Measurements from ENCODE around the gene NFILZ. TPM values are rescaled to one million over a fixed set of nuclear protein-coding genes. Genes with fewer than 3 reads are reported as not detected.

Gene NFILZ
- total RNA-seq, 2 experiments from 2014 or later, result not detected

- ChIA-PET CTCF (interaction anchor here (0.6 kb wide), 1 partner anchor 221 kb away, joined by 4 read pairs; no protein-coding TSS in a partner anchor), POLR2A (no interaction called here)
- no peak for DNase-seq
- peaks cover 16% of the 10 kb centered on the region for H3K27me3 Mint-ChIP-seq
- no peak overlapping the region for H3K27ac Mint-ChIP-seq
- no peaks in the 10 kb centered on the region for H3K4me1 Mint-ChIP-seq
- H3K4me3 Mint-ChIP-seq, result no peak overlapping the region
- no peaks in the 10 kb centered on the region for H3K36me3 Mint-ChIP-seq (ENCODE audit: low read depth)
- H3K9me3 Mint-ChIP-seq, result peaks cover 6% of the 10 kb centered on the region
Observed at GRCh38 chr19:8639821-8640401, 9.5 kb downstream of the NFILZ start.

GRCh38 chr19:8640402-8641004, 10.1 kb downstream of the NFILZ start:
- no peak overlapping the region for H3K4me3 Mint-ChIP-seq
- POLR2A ChIA-PET, result no interaction called here
- no peaks in the 10 kb centered on the region for H3K36me3 Mint-ChIP-seq (ENCODE audit: low read depth)
- no peaks in the 10 kb centered on the region for H3K4me1 Mint-ChIP-seq
- peaks cover 6% of the 10 kb centered on the region for H3K9me3 Mint-ChIP-seq
- DNase-seq, result no peak
- H3K27ac Mint-ChIP-seq, result no peak overlapping the region
- CTCF ChIA-PET, result interaction anchor here (0.6 to 2.0 kb wide), 2 partner anchors 222 to 228 kb away, joined by 4 to 5 read pairs; partner anchors contain the start of gene MARCHF2
- peaks cover 15% of the 10 kb centered on the region for H3K27me3 Mint-ChIP-seq

DNA sequence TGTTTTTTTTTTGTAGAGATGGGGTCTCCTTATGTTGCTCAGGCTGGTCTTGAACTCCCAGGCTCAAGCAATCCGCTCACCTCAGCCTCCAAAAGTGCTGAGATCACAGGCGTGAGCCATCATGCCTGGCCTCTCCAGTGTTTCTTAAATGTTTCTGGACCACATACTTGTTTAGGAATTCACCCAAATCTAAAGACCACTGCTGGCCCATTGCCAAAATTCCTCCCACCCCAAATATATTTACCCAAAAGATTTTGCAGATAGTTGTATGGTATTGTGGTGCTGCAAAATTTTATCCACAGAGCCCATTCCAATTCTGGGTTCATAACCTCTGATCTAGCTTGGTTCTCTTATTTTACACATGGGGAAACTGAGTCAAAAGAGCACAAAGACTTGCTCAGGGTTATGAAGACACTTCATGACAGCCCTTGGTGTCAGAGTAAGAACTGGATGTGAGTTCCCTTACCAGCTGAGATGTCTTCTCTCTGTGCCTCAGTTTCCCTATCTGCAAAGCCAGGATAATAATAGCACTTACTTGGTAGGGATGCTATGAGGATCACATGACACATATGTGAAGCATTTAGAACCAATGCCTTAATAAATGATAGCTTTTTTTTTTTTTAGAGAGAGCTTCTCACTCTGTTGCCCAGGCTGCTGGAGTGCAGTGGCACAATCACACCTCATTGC, 10.9 kb downstream of the NFILZ start:
- no peaks in the 10 kb centered on the region for H3K4me1 Mint-ChIP-seq

DNA sequence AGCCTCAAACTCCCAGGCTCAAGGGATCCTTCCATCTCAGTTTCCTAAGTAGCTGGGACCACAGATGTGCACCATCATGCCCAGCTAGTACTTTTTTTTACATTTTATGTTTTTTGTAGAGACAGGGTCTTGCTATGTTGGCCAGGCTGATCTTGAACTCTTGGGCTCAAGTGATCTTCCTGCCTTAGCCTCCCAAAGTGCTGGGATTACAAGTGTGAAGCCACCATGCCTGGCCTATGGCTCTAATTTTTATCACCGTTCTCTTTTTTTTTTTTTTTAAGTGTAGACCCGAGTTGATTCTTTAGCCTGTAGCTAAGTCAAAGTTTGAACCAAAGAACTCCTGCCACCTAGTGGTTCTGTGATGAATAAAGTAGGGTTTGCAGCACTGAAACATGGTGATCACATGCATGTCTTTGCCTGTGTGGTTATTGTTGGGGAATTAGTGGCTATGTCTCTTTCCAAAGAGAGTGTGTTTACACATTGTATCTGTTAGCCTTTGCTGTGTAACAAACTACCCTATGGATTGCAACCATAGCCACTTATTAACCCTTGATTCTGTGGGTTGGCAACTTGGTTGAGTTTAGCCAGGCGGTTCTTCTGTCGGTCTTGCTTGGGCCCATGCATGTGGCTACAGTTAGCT, 11.6 kb downstream of the NFILZ start:
- POLR2A ChIA-PET, result interaction anchor here (1.1 kb wide), 1 partner anchor 9 kb away, joined by 3 read pairs; no protein-coding TSS in a partner anchor
- DNase-seq, result no peak
- CTCF ChIA-PET, result interaction anchor here (0.8 to 2.9 kb wide), 9 partner anchors 9 to 262 kb away, joined by 3 to 16 read pairs (median 5); partner anchors contain the start of gene MARCHF2
- no peaks in the 10 kb centered on the region for H3K36me3 Mint-ChIP-seq (ENCODE audit: low read depth)
- no peak overlapping the region for H3K27ac Mint-ChIP-seq
- no peaks in the 10 kb centered on the region for H3K4me1 Mint-ChIP-seq
- peaks cover 11% of the 10 kb centered on the region for H3K27me3 Mint-ChIP-seq
- peaks cover 6% of the 10 kb centered on the region for H3K9me3 Mint-ChIP-seq
- H3K4me3 Mint-ChIP-seq, result no peak overlapping the region

More for the DNA sequence above, 10.9 kb downstream of the NFILZ start:
- H3K27ac Mint-ChIP-seq, result no peak overlapping the region
- ChIA-PET POLR2A (interaction anchor here (1.1 kb wide), 1 partner anchor 8 kb away, joined by 3 read pairs; no protein-coding TSS in a partner anchor), CTCF (interaction anchor here (0.8 to 2.9 kb wide), 9 partner anchors 8 to 261 kb away, joined by 3 to 16 read pairs (median 5); partner anchors contain the start of gene MARCHF2)
- peaks cover 14% of the 10 kb centered on the region for H3K27me3 Mint-ChIP-seq
- no peak for DNase-seq
- no peak overlapping the region for H3K4me3 Mint-ChIP-seq
- no peaks in the 10 kb centered on the region for H3K36me3 Mint-ChIP-seq (ENCODE audit: low read depth)
- H3K9me3 Mint-ChIP-seq, result peaks cover 6% of the 10 kb centered on the region

DNA sequence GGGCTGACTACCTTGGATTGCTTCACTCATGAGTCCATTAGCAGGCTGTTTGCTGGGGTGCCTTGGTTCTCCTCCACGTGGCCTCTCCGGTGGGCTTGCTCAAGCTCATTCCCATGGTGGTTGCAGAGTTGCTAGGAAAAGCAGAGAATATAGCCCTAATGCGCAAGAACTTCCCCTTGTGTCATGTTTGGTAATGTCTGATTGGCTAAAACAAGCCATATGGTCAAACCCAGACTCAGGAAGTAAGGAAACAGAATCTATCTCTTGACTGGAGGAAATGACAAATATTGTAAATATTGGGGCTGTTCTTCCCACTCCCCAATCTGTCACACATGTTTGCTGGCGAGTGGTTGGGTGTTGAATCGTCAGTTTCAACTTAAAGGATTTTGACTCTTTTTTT, 12.1 kb downstream of the NFILZ start:
- no peaks in the 10 kb centered on the region for H3K36me3 Mint-ChIP-seq (ENCODE audit: low read depth)
- H3K27me3 Mint-ChIP-seq, result peaks cover 10% of the 10 kb centered on the region
- DNase-seq, result no peak
- H3K4me1 Mint-ChIP-seq, result no peaks in the 10 kb centered on the region
- POLR2A ChIA-PET, result interaction anchor here (1.1 kb wide), 1 partner anchor 9 kb away, joined by 3 read pairs; no protein-coding TSS in a partner anchor
- no peak overlapping the region for H3K4me3 Mint-ChIP-seq
- no peak overlapping the region for H3K27ac Mint-ChIP-seq
- peaks cover 6% of the 10 kb centered on the region for H3K9me3 Mint-ChIP-seq
- CTCF ChIA-PET, result interaction anchor here (1.0 to 2.9 kb wide), 7 partner anchors 12 to 262 kb away, joined by 3 to 16 read pairs (median 5); partner anchors contain the start of gene MARCHF2

- DNase-seq, result no peak
- no peak overlapping the region for H3K27ac Mint-ChIP-seq
- no peak overlapping the region for H3K4me3 Mint-ChIP-seq
- H3K4me1 Mint-ChIP-seq, result no peaks in the 10 kb centered on the region
- peaks cover 8% of the 10 kb centered on the region for H3K27me3 Mint-ChIP-seq
- peaks cover 6% of the 10 kb centered on the region for H3K9me3 Mint-ChIP-seq
- ChIA-PET CTCF (interaction anchor here (2.0 to 2.9 kb wide), 2 partner anchors 10 to 65 kb away, joined by 7 to 16 read pairs; no protein-coding TSS in a partner anchor), POLR2A (no interaction called here)
- no peaks in the 10 kb centered on the region for H3K36me3 Mint-ChIP-seq (ENCODE audit: low read depth)
Observed at GRCh38 chr19:8643860-8644653, 13.6 kb downstream of the NFILZ start.

DNA sequence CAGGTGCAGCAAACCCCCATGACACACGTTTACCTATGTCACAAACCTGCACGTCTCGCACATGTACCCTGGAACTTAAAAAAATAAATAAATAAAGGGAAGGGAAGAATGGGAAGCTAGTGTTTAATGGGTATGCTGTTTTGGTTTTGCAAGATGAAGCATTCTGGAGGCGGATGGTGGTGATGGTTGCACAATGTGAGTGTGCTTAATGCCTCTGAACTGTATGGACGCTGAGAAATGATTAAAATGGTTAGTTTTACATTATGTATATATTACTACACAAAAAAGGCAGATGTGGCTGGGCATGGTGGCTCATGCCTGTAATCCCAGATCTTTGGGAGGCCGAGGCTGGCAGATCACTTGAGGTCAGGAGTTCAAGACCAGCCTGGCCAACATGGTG, 17.8 kb downstream of the NFILZ start:
- ChIA-PET POLR2A (no interaction called here), CTCF (interaction anchor here (0.7 kb wide), 1 partner anchor 24 kb away, joined by 5 read pairs; no protein-coding TSS in a partner anchor)
- no peaks in the 10 kb centered on the region for H3K36me3 Mint-ChIP-seq (ENCODE audit: low read depth)
- no peak for DNase-seq
- peaks cover 3% of the 10 kb centered on the region for H3K27me3 Mint-ChIP-seq
- peaks cover 6% of the 10 kb centered on the region for H3K4me1 Mint-ChIP-seq
- H3K27ac Mint-ChIP-seq, result no peak overlapping the region
- H3K9me3 Mint-ChIP-seq, result no peaks in the 10 kb centered on the region
- H3K4me3 Mint-ChIP-seq, result no peak overlapping the region

- Mint-ChIP-seq H3K27ac (no peak overlapping the region), H3K36me3 (ENCODE audit: low read depth) (no peaks in the 10 kb centered on the region), H3K27me3 (peaks cover 5% of the 10 kb centered on the region), H3K4me3 (peak overlapping the region; percentile 38), H3K4me1 (peaks cover 28% of the 10 kb centered on the region), H3K9me3 (no peaks in the 10 kb centered on the region)
- ChIA-PET CTCF (interaction anchor here (0.6 to 3.6 kb wide), 17 partner anchors 9 to 1148 kb away, joined by 3 to 77 read pairs (median 4); partner anchors contain the start of gene MARCHF2), POLR2A (interaction anchor here (1.6 to 2.2 kb wide), 3 partner anchors 10 to 39 kb away, joined by 4 to 13 read pairs (median 7); no protein-coding TSS in a partner anchor)
- peak; percentile 75 for DNase-seq
Observed at GRCh38 chr19:8654591-8655339, 24.3 kb downstream of the NFILZ start.

- peak; percentile 42 for DNase-seq
- Mint-ChIP-seq H3K9me3 (no peaks in the 10 kb centered on the region), H3K4me3 (peak overlapping the region; percentile 1), H3K27ac (no peak overlapping the region), H3K36me3 (ENCODE audit: low read depth) (no peaks in the 10 kb centered on the region), H3K4me1 (peaks cover 28% of the 10 kb centered on the region), H3K27me3 (peaks cover 6% of the 10 kb centered on the region)
- POLR2A ChIA-PET, result interaction anchor here (1.6 to 2.2 kb wide), 3 partner anchors 10 to 39 kb away, joined by 4 to 13 read pairs (median 7); no protein-coding TSS in a partner anchor
- CTCF ChIA-PET, result interaction anchor here (0.7 to 3.6 kb wide), 8 partner anchors 9 to 49 kb away, joined by 3 to 77 read pairs (median 8); no protein-coding TSS in a partner anchor
Observed at GRCh38 chr19:8655340-8655709, 24.9 kb downstream of the NFILZ start.

DNA sequence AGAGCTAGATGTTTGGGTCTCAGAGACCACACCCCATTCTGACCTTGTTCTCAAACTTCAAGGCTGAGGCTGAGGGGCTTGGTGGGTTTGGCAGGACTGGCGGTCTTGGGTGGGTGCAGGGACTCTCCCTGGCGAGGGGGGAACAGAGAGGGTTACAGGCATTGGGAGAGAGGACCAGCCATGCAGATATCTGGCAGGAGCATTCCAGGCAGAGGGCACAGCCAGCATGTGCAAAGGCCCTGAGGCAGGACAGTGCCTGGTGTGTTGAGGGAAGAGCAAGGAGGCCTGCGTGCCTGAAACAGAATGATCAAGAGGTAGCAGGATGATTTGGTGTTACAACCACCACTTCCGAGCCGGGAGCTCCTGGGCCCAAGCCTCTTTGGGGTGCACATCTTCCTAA, 27.4 kb downstream of the NFILZ start:
- no peaks in the 10 kb centered on the region for H3K9me3 Mint-ChIP-seq

GRCh38 chr19:8659905-8660304, 29.5 kb downstream of the NFILZ start:
- no peak for DNase-seq
- H3K4me1 Mint-ChIP-seq, result peaks cover 52% of the 10 kb centered on the region
- H3K36me3 Mint-ChIP-seq (ENCODE audit: low read depth), result no peaks in the 10 kb centered on the region
- H3K9me3 Mint-ChIP-seq, result no peaks in the 10 kb centered on the region
- CTCF ChIA-PET, result no interaction called here
- POLR2A ChIA-PET, result interaction anchor here (1.0 kb wide), 1 partner anchor 12 kb away, joined by 3 read pairs; no protein-coding TSS in a partner anchor
- no peak overlapping the region for H3K27ac Mint-ChIP-seq
- H3K27me3 Mint-ChIP-seq, result peaks cover 6% of the 10 kb centered on the region
- no peak overlapping the region for H3K4me3 Mint-ChIP-seq

More for the DNA sequence above, 27.4 kb downstream of the NFILZ start:
- Mint-ChIP-seq H3K27ac (no peak overlapping the region), H3K27me3 (peaks cover 6% of the 10 kb centered on the region), H3K4me3 (no peak overlapping the region), H3K4me1 (peaks cover 38% of the 10 kb centered on the region), H3K36me3 (ENCODE audit: low read depth) (no peaks in the 10 kb centered on the region)
- CTCF ChIA-PET, result interaction anchor here (1.1 to 1.4 kb wide), 2 partner anchors 12 to 36 kb away, joined by 3 to 4 read pairs; no protein-coding TSS in a partner anchor
- no peak for DNase-seq
- POLR2A ChIA-PET, result no interaction called here

All from activated CD4-positive, alpha-beta memory T cell treated with anti-CD3 and anti-CD28 coated beads, Interleukin-2, amount 10 ng/mL, durations not matched to agents 7 days and 5 days (primary cell).